Fibroblast of the aortic adventitia (primary cell): ENCODE measurements around the gene KYNU. TPM values are rescaled to one million over a fixed set of nuclear protein-coding genes. Genes with fewer than 3 reads are reported as not detected.
A peak's percentile ranks its signal among the peaks of the same experiment; 100 is the strongest.

Source experiments
- DNase-seq: peaks from one replicate; pipeline ENCODE4 v3.0.0-alpha.2; 2010; ENCODE audit warnings: low read depth
- H3K4me3 ChIP-seq: 2 replicates; pipeline ENCODE4 v1.5.1; 2011; ENCODE audit warnings: low read depth, mild to moderate bottlenecking, control low read depth, low read length, moderate library complexity
- total RNA-seq: library from RNA; depleted of rRNA; stranded (reverse); fragments of >200 nt; gene quantifications from 2 replicates; pipeline ENCODE4 v1.2.3, GENCODE V29; 2012; ENCODE audit warnings: low replicate concordance
- TF ChIP-seq, protein P1 (sequence below): IDR thresholded peaks from 2 replicates; pipeline ENCODE4 v1.5.1; 2011; ENCODE audit warnings: mild to moderate bottlenecking, low read length, control low read depth, inconsistent platforms; ENCODE audit not compliant: insufficient read depth

The KYNU gene
- total RNA-seq, 1 donor: 1.3 TPM

DNA sequence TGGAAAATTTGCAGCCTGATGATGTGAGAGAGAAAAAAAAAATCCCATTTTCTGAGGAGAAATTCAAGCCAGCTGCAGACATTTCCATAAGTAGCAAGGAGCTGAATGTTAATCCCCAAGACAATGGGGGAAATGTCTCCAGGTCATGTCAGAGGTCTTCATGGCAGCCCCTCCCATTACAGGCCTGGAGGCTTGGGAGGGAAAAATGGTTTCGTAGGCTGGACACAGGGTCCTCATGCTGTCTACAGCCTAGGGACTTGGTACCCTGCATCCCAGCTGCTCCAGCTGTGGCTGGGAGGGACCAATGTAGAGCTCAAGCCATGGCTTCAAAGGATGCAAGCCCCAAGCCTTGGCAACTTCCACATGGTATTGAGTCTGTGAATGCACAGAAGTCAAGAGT, 198.2 kb downstream of the KYNU start:
- no peak overlapping the region for H3K4me3 ChIP-seq
- no peak for DNase-seq
- TF ChIP-seq, protein P1, sequence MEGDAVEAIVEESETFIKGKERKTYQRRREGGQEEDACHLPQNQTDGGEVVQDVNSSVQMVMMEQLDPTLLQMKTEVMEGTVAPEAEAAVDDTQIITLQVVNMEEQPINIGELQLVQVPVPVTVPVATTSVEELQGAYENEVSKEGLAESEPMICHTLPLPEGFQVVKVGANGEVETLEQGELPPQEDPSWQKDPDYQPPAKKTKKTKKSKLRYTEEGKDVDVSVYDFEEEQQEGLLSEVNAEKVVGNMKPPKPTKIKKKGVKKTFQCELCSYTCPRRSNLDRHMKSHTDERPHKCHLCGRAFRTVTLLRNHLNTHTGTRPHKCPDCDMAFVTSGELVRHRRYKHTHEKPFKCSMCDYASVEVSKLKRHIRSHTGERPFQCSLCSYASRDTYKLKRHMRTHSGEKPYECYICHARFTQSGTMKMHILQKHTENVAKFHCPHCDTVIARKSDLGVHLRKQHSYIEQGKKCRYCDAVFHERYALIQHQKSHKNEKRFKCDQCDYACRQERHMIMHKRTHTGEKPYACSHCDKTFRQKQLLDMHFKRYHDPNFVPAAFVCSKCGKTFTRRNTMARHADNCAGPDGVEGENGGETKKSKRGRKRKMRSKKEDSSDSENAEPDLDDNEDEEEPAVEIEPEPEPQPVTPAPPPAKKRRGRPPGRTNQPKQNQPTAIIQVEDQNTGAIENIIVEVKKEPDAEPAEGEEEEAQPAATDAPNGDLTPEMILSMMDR: no peak

- no peak for DNase-seq
- H3K4me3 ChIP-seq: no peak overlapping the region
- TF ChIP-seq, protein P1: no peak
These were observed 200.6 kb downstream of the KYNU start for GRCh38 chr2:143078104-143078503.

DNA sequence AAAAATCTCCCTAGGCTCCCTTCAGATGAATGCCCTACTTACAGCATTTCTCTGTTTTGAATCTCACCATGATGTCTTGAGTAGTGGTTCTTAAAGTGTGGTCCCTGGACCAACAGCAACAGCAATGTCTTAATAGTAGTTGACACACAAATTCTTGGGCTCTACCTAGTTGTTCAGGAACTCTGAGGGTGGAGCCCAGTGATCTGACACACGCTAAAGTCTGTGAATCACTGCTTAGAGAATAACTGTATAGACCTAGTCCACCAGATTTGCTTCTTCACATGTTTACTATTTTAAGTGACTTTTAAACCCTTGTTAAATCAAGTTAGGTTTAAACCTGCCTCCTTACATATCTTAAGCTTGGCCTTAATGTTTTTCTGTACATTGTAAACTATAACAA, 204.2 kb downstream of the KYNU start:
- H3K4me3 ChIP-seq: no peak overlapping the region
- TF ChIP-seq, protein P1: no peak
- no peak for DNase-seq

DNA sequence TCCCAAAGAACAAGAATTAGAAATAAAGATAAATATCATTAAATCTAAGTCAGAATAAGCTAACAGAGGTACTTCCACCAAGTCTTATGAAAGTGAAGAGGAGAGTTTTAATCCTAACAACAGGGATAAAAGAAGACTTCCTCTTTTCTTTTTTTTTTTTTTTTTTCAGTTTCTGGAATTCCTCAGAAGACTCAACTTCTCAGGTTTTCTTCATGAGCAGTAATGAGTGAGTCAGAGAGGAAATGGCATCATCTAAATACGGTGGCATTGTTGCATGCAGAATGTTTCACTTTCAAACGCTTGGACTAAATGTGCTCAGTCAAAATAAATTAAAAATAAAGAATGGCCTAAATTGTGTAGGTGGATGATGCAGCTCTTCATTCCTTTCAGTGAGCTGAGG, 206.2 kb downstream of the KYNU start:
- peak; percentile 63 for DNase-seq
- H3K4me3 ChIP-seq: no peak overlapping the region
- TF ChIP-seq, protein P1: no peak

DNA sequence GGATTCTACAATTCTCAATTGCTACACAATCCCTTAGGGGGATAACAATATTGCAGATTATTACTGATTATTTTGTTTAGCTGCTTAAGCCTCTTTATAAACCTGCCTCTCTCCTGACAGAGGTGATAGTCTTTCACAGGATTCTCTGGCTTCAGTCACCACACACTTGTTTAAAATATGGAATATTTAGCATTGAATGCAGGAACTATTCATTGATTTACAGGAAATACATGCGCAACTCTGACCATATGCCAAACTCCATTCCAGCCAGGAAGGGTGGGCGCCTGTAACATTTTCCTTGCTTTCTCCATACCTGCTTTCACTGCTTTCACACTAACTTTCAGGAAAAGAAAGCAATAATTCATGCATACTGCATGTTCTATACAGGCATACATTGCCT, 207.0 kb downstream of the KYNU start:
- H3K4me3 ChIP-seq: no peak overlapping the region
- DNase-seq: no peak
- TF ChIP-seq, protein P1: no peak

DNA sequence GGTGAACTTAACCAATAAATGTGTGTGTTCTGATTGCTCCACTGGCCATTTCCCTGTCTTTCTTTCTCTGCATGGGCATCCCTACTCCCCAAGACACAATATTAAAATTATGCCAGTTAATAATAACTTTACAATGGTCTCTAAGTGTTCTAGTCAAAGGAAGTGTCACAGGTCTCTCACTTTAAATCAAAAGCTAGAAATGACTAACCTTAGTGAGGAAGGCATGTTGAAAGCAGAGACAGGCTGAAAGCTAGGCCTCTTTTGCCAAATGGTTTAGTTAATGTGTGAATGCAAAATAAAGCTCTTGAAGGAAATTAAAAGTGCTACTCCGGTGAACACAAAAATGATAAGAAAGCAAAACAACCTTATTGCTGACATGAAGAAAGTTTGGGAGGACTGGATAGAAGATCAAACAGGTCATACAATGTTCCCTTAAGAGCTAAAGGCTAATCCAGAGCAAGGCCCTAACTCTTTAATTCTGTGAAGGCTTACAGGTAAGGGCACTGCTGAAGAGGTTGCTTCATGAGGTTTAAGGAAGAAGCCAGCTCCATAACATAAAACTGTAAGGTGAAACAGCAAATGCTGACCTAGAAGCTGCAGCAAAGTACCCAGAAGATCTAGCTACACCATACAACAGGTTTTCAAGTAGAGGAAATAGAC, 207.8 kb downstream of the KYNU start:
- DNase-seq: no peak
- TF ChIP-seq, protein P1: no peak
- no peak overlapping the region for H3K4me3 ChIP-seq

- no peak overlapping the region for H3K4me3 ChIP-seq
- TF ChIP-seq, protein P1: no peak
- DNase-seq: peak; percentile 13
These were observed 209.6 kb downstream of the KYNU start for GRCh38 chr2:143087033-143087432.
